ENCODE measurements around the gene IGFBP6.

The IGFBP6 gene

DNA sequence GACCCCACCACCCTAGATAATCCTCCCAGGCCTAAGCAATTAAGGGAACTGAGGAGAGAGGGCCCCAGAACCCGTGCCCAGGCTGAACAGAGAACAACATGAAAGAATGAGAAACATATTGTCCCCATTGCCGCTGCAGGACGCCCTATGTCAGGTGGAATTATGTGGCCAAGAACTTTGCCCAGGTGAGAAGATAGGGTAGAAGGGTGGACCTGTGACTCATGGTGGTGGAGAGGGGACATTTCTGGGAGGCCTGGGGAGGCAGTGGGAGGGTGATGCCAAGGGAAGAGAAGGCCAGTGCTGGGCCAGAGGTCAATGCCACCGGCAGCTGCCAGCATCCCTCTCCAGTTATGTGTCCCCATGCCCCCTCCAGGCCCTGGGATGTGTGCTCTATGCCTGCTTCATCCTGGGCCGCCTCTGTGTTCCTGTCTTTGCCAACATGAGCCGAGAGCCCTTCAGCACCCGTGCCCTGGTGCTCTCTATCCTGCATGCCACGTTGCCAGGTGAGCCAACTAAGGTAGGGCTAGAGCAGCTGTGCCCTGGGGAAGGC lies 21.4 kb downstream of the IGFBP6 start:
- TF ChIP-seq, protein P1, sequence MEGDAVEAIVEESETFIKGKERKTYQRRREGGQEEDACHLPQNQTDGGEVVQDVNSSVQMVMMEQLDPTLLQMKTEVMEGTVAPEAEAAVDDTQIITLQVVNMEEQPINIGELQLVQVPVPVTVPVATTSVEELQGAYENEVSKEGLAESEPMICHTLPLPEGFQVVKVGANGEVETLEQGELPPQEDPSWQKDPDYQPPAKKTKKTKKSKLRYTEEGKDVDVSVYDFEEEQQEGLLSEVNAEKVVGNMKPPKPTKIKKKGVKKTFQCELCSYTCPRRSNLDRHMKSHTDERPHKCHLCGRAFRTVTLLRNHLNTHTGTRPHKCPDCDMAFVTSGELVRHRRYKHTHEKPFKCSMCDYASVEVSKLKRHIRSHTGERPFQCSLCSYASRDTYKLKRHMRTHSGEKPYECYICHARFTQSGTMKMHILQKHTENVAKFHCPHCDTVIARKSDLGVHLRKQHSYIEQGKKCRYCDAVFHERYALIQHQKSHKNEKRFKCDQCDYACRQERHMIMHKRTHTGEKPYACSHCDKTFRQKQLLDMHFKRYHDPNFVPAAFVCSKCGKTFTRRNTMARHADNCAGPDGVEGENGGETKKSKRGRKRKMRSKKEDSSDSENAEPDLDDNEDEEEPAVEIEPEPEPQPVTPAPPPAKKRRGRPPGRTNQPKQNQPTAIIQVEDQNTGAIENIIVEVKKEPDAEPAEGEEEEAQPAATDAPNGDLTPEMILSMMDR (IDR thresholded peaks at IDR 0.05; ENCODE audit: insufficient read depth, low read length, poor library complexity, severe bottlenecking) = no peak
- H3K36me3 ChIP-seq (ENCODE audit: control insufficient read depth, insufficient read depth, low read length) = no peaks in the 10 kb centered on the region
- H3K4me3 ChIP-seq (replicated peaks; ENCODE audit: low read depth, low read length) = no peak overlapping the region
- DNase-seq (ENCODE audit: extremely low read depth, insufficient read length) = no peak
- H3K27me3 ChIP-seq (replicated peaks; ENCODE audit: control insufficient read depth, insufficient read depth, low read length) = no peaks in the 10 kb centered on the region

DNA sequence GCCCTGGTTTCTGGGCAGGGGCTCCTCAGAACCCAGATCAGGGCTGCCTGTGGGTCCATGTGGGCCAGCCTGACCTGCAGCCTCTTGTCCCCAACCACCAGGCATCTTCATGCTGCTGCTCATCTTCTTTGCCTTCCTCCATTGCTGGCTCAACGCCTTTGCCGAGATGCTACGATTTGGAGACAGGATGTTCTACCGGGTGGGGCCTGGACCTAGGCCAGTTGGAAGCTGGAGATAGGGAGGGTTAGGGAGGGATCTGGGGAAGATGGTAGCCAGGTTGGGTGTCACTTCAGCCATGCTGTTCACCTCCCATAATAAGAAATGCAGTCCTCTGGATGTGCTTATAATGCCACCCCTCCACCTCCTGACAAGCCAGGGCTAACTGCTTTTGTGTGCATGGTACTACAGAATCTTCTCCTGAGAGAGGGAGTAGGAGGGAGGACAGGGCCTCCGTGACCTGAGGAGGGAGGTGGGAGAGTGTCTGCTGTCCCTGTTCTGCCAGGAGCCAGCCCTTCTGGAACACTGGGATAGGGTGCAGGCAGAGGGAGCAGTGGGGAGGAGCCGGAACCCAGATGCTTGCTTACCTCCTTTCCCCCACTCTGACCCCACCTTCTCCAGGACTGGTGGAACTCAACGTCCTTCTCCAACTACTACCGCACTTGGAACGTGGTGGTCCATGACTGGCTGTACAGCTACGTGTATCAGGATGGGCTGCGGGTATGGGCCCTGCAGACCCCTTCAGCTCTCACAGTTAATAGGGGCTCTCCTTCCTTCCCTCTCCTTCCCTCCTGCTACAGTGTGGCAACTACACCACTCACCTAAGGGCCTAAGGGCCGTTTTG lies 23.4 kb downstream of the IGFBP6 start:
- H3K27me3 ChIP-seq (replicated peaks; ENCODE audit: control insufficient read depth, insufficient read depth, low read length) = no peaks in the 10 kb centered on the region
- TF ChIP-seq, protein P1 (IDR thresholded peaks at IDR 0.05; ENCODE audit: insufficient read depth, low read length, poor library complexity, severe bottlenecking) = no peak
- DNase-seq (ENCODE audit: extremely low read depth, insufficient read length) = no peak

DNA sequence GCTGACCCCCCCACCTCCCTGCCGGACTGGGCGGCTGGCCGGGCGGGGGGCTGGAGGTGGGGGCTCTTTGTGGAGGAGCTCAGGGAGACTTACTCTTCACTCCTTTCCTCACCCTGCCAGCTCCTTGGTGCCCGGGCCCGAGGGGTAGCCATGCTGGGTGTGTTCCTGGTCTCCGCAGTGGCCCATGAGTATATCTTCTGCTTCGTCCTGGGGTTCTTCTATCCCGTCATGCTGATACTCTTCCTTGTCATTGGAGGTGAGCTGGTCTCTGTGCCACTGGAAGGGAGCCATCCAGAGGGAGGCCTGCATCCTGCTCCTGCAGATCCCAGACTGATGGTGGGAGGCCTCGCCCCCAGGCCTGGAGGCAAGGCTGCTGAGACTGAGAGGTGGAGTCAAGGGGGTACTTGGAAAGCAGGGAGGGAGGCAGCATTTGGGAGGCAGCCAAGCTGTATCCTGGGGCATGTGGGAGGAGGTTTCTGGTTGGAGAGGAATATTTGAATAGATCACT lies 25.5 kb downstream of the IGFBP6 start:
- Histone ChIP-seq H3K36me3 (ENCODE audit: control insufficient read depth, insufficient read depth, low read length) (no peaks in the 10 kb centered on the region), H3K4me3 (replicated peaks; ENCODE audit: low read depth, low read length) (no peak overlapping the region), H3K27me3 (replicated peaks; ENCODE audit: control insufficient read depth, insufficient read depth, low read length) (no peaks in the 10 kb centered on the region)
- no peak for DNase-seq (ENCODE audit: extremely low read depth, insufficient read length)
- TF ChIP-seq, protein P1 (IDR thresholded peaks at IDR 0.05; ENCODE audit: insufficient read depth, low read length, poor library complexity, severe bottlenecking) = no peak

More for the DNA sequence above, 23.4 kb downstream of the IGFBP6 start:
- Histone ChIP-seq H3K4me3 (replicated peaks; ENCODE audit: low read depth, low read length) (no peak overlapping the region), H3K36me3 (ENCODE audit: control insufficient read depth, insufficient read depth, low read length) (no peaks in the 10 kb centered on the region)

DNA sequence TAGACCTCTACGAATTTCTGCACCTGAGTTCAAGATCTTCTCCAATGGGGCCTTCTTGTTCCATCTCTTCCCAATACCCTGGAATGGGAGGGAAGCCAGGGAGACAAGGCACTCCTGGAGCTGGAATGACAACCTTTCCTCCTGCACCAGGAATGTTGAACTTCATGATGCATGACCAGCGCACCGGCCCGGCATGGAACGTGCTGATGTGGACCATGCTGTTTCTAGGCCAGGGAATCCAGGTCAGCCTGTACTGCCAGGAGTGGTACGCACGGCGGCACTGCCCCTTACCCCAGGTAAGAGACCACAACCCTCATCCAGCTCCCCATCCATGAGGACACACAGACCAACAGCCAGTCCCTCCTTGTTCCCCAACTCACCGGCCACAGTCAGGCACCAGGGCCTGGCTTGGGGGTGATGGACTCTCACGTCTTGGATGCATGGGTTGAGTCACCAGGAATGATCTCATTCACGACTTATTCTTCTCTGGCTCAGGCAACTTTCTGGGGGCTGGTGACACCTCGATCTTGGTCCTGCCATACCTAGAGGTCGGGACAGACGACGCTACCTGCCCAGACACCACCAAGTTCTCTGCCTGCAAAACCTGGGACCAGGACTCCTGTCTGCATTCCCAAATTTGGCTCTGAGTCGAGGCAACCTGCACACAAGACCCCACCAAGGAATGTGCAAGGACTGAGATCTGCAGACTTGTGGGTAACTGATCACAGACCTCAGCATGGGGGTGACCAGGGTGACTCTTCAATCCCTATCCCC lies 26.3 kb downstream of the IGFBP6 start:
- no peak for DNase-seq (ENCODE audit: extremely low read depth, insufficient read length)
- TF ChIP-seq, protein P1 (IDR thresholded peaks at IDR 0.05; ENCODE audit: insufficient read depth, low read length, poor library complexity, severe bottlenecking) = no peak

DNA sequence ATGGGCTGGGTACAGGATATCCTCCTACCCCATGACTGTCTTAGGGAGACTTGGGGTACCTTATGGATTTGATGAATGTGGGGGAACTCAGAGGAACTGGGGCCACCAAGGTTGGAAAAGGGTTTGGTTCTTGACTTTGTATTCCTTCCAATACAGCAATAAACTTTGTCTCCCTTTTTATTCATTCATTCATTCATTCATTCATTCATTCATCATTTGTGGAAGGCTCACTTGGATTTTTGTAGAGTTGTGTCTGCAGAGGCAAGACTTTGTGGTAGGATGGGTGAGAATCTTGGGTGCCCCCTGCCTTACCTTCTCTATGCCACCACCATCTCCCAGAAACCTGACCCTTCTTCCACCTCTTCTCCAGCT lies 26.9 kb downstream of the IGFBP6 start:
- DNase-seq (ENCODE audit: extremely low read depth, insufficient read length) = no peak
- Histone ChIP-seq H3K27me3 (replicated peaks; ENCODE audit: control insufficient read depth, insufficient read depth, low read length) (no peaks in the 10 kb centered on the region), H3K4me3 (replicated peaks; ENCODE audit: low read depth, low read length) (no peak overlapping the region), H3K36me3 (ENCODE audit: control insufficient read depth, insufficient read depth, low read length) (no peaks in the 10 kb centered on the region)
- TF ChIP-seq, protein P1 (IDR thresholded peaks at IDR 0.05; ENCODE audit: insufficient read depth, low read length, poor library complexity, severe bottlenecking) = no peak

More for the DNA sequence above, 26.3 kb downstream of the IGFBP6 start:
- Histone ChIP-seq H3K27me3 (replicated peaks; ENCODE audit: control insufficient read depth, insufficient read depth, low read length) (no peaks in the 10 kb centered on the region), H3K4me3 (replicated peaks; ENCODE audit: low read depth, low read length) (no peak overlapping the region), H3K36me3 (ENCODE audit: control insufficient read depth, insufficient read depth, low read length) (no peaks in the 10 kb centered on the region)

Measured in GM06990 (cell line).